ENCODE measurements around the gene SALL1. TPM values are rescaled to one million over a fixed set of nuclear protein-coding genes. Genes with fewer than 3 reads are reported as not detected.

The SALL1 gene
- total RNA-seq, result 3.9 and 6.0 TPM in 2 replicates

DNA sequence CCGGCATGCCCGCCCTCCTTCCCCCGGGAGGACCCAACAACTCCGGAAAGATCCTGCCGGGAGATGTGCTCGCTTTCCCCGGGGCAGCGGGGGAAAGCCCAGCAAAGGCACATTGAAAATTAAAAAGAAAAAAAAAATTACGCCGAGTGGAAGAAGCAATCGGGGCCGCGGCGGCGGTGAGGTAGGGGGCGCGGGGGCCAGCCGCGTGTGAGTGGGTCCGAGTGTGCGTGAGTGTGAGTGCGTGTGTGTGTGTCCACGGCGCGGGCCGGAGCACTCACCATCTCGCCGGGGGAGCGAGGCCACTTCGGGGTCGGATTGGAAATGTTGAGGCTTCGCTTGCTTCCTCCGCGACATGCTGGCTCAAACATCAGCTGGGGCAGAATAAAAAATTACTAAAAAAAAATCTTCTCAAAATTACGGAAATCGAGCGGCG lies at the start of gene SALL1:
Gene SALL1, minus strand, starts transcription at position 383 of the 433 bp plus-strand sequence. Its CDS starts 29 bp downstream, at position 354.

Data from uterine smooth muscle cell (primary cell).